GM18511 (cell line): ENCODE measurements around the gene BAHCC1.

Experiments used
- ATAC-seq: cut with Tn5 transposase; IDR thresholded peaks from one replicate; pipeline ENCODE4 v1.9.1; 2021; ENCODE audit warnings: mild to moderate bottlenecking, moderate library complexity; ENCODE audit not compliant: unreplicated experiment

Gene BAHCC1

DNA sequence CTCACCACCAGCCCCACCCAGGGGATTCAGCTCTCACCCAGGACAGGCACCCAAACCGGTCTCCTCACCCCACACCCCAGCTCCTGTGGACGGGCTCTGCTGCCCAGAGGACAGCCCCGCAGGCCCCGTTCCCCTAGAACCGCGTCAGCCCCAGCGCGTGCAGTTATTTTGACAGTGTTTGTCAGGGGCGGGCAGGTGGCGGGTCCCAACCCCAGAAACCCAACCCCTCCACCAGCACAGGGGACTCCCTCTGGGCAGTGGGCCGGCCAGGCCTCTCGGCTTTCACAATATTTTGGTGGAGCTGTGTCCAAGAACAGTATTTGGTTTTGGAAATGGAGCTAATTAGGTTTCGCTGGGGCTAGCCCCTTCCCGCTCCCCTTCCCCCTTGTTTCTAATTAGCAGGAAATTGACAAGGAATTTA lies 44.8 kb downstream of the BAHCC1 start:
- ATAC-seq = no peak

DNA sequence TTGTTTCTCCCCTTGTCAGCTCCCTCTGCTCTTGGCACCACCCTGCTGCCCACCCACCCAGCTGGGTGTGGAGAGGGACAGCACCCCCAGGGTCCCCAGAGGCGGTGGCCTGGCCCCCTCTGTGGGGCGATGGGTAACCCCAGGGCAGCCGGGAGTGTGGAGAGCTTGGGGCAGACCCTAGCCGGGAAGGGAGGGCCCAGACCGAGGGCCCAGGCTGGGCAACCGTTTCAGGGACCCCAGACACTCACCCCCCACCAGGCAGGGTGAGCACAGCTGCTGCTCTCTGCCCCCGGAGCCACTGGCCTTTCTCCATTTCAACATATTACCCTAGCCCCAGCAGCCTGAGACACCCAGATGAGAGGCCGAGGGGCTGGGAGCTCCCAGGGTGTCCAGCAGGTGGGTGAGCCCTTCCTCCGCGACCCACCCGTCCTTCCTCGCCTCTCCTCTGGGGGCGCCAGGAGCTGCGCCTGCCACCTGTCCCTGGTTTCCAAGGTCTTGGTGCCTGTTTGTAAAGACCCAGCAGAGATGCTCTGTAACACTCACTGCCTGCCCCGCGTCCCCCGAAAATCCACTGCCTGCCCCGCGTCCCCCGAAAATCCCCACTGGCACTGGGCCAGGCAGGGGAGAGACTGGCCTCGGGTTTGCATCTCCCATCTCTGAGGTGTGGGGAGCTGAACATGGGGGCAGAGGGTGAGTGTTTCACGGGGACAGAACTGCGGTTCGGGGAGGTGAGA lies 45.4 kb downstream of the BAHCC1 start:
- no peak for ATAC-seq

DNA sequence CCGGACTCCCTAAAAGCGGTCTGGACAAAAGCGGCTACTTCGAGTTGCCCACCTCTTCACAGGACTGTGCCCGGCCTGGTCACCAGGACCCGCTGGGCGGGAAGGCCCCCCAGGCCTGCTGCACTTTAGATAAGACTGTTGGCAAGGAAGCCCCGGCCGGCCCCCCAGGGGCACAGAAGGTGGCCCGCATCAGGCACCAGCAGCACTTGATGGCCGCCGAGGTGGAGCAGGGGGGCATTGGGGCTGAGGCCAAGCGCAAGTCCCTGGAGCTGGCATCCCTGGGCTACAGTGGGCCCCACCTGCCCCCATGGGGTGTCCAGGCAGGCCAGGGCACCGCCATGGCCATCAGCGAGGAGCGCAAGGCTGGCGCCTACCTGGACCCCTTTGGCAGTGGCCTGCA lies 47.5 kb downstream of the BAHCC1 start:
- ATAC-seq = no peak

DNA sequence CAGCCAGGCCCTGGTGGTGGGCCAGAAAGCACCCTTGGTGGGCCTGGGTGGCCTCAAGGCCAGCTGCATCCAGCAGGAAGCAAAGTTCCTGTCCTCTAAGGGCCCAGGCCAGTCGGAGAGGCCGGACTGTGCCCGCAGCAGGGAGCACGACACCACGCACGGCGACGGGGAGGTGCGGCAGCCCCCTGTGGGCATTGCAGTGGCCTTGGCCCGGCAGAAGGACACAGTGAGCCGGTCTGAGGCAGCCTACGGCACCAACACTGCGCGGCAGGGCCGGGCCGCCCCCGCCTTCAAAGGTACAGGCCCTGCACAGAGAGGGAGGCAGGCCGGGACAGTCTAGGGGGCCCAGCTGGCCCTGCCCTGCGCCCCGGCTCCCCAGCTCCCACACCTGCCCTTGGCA lies 48.0 kb downstream of the BAHCC1 start:
- ATAC-seq = no peak

DNA sequence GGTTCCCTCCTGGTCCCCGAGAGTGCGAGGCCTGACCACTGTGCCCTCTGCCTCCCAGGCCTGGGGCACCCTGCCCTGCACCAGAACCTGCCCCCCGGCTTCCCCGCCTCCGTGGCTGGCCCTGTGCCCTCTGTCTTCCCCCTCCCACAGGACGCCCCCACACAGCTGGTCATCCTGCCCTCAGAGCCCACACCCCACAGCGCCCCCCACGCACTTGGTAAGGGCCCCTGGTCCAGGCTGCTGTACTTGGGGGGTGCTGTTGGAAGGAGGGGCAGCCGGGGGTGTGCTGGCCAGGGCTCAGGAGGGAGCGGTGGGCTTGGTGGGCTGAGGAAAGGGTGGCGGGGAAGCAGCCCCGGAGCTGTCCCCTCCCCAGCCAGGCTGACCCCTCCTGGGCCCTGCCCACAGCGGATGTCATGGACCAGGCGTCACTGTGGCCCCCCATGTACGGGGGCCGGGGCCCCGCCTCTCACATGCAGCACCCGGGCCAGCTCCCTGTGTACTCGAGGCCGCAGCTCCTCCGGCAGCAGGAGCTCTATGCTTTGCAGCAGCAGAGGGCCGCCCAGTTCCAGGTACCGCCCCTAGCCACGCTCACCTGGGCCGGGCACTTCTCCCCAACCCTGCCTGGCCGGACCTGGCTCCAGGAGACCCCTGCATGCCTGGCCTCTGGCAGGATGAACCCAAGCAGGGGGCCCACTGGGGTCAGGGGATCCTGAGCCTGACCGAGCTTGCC lies 49.5 kb downstream of the BAHCC1 start:
- no peak for ATAC-seq

DNA sequence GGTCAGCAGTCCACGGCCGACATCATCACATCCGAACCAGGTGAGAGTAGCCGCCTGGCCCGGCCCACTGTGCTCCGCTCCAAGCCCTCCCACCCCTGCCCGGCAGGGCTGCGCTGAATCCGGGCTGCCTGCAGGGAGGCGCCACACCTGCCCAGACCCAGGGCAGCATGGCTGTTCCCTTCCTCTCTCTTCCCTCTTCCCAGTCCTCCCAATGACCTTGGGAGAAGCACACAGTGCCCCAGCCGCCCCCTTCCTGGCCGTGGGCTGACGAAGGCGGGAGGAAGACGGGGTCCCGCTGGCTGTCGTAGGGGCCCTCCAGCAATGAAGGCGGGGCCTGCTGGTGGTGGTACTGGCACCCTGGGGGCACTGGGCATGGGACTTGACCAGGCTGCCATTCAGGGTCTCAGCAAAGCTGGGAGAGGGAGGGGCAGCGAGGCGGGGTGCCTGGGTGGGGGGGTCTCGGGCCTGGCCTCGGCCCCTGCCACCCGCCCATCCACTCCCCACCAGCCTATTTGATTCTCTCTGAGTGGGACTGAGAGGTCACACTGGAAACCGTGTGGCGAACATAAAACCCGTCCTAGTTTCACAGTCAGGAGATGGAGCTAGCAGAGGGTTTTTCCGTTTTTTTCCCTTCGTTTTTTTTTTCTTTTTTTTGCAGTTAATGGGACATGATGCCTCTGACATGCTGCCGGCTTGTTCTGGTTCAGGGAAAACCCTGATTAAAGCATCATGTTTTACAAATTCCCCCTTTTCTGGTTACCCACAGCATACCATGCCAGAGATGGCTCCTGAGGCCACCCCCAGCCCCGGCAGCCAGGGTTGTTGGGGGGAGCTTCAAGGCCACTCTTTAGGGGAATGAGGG lies 50.6 kb downstream of the BAHCC1 start:
- ATAC-seq = no peak

DNA sequence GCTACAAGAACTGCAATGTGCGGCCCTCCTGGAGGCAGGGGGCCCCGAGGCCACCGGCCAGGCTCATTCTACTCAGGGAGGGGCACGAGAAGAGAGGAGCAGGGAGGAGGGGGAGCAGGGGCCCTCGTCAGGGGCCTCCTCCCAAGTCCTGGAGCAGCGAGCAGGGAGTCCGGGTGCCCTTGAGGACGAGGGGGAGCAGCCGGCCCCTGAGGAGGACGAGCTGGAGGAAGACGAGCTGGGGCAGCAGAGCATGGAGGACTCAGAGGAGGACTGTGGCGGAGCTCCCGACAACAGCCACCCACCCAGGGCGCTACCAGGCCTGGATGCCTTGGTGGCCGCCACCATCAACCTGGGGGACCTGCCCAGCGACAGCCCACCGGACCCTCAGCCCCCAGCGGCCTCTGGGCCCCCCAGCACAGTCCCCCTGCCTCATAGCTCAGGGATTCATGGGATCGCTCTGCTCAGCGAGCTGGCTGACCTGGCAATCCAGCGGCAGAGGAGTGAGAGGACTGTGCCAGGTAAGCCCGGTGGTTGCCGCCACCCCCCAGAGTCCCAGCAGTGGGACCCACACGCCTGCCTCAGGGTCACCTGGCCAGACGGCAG lies 52.2 kb downstream of the BAHCC1 start:
- no peak for ATAC-seq

DNA sequence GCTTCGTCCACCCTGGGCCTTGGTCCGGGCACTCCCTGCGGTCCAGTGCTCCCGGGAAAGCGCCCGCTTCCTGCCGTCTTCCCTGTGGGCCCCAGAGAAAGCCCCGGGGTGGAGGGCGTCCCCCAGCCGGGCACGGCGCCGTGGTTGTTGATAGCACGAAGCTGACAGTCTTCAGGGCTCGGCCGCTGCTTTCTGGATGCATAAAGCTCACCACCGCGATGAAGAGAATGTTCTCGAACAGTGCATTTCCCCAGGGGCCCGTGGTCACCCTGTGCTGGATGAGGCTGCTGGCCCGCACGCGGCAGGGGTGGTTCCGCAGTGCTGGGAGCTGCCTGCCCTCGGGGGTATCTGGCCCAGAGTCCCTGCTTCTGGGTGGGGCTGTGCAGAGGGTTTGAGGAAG lies 53.2 kb downstream of the BAHCC1 start:
- ATAC-seq = no peak

DNA sequence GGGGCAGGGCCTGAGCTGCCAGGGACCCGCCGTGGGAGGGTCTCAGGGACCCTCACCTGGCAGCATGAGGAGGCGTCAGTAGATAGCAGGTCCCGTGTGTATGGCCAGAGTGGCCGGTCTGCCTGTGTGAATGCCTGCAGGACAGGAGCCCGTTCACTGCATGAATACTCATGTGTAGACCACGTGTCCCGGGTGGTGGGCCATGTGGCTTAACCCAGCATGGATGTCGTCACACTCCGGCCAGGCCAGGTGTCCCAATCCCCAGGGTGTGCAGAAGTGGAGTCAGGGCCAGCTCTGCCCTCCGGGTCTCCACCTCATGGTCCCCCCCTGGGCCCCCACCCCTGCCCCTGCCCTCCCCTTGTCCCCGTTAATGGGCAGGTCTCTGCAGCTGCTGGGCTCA lies 53.7 kb downstream of the BAHCC1 start:
- no peak for ATAC-seq

DNA sequence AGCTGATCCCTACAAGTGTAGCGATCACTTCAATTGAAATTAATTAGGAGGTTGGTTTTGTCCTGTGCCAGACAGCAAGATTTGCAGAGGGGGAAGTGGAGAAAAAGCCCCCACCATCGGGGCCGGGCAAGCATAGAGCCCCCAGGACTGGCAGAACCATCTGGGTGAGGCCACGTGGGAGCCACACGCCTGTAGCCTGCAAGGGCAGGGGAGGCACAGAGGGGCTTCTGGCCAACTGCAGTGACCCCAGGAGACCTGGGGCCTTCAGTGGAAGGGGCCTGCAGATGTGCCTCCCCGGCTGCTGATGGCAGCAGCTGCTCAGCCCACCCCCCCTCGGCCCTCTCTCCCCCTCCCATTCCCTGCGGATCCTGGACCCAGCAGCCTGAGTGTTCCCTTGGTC lies 54.1 kb downstream of the BAHCC1 start:
- no peak for ATAC-seq

DNA sequence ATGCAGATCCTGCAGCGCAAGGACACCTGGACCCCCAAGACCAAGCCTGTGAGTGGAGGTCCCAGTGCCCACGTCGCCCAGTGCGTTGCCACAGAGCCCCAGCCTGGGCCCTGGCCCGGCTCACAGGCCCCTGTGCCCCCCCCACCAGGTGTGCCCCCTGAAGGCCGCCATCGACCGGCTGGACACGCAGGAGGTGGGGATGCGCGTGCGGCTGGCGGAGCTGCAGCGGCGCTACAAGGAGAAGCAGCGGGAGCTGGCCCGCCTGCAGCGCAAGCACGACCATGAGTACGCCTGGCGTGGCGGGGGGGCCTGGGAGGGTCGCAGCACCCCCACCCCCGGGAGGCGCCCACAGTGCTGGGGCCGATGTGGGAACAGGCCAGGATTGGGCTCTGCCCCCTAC lies 56.6 kb downstream of the BAHCC1 start:
- ATAC-seq = no peak

DNA sequence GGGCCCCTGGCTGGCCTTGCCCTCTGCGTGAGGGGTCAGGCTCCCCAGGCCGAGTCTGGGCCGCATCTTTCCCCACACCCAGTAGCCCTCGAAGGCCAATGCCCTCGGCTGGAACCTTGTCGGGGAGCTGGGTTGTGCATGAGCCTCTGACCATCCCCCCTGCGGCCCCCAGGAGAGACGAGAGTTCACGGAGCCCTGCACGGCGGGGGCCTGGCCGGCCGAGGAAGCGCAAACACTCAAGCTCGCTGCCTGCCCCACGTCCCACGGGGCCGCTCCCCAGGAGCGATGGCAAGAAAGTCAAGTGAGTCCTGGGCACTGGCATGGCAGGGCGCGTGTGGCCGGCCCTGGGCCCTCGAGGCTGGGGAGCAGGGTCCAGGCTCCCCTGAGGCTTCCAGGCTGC lies 57.3 kb downstream of the BAHCC1 start:
- no peak for ATAC-seq

DNA sequence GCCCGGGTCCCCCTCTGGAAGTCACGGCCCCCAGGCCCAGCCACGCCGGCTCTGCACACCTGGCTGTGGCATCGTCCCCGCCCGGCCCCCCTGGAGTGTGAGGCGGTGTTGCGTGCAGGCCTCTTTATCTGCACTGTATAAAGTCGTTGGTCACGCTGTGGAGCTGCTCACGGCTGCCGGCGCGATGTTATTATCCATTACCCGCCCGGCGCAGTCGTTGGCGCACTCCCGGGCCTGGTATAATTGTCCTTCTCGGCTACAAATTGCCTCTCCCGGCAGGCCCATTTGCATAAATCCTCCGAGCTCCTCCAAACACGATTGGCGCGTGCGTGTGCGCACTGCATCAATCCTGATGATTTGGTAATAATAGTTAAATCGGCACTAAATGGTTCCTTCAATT lies 57.8 kb downstream of the BAHCC1 start:
- no peak for ATAC-seq

DNA sequence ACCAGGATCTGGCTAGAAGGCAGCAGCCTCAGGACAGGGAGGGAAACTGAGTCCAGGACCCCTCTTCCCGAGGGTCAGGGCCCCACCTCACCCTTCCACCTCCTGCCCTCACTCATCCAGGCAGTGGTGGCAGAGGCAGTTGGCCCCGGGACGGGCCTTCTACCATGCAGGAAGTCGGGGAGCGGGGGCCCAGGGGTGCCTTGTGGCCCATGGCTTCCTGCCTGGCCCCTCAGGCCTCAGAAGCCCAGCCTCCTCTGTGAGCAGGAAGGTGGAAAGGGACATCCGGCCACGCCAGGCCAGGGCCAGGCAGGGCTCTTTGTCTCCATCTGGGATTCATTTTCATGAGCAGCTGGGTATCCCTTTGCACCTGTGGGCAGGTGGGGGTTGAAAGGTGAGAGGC lies 58.5 kb downstream of the BAHCC1 start:
- no peak for ATAC-seq

DNA sequence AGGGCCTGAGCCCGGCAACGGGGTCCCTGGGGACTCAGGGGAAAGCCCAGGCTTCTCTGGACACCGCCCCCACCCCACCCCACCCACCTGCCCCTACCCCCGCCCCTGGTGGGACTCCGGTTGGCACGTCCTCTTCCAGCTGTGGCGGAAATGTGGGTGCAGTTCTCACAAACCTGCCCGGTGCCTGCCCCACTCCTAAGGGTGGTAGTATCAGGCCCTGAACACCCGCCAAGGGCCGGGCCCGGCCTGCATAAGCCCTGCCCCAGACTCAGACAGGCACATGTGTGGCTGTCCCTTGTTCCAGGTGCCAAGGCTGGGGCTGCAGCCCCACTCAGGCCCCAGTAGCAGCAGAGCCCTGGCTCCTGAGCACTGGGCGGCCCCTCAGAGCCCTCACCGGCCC lies 59.2 kb downstream of the BAHCC1 start:
- no peak for ATAC-seq

DNA sequence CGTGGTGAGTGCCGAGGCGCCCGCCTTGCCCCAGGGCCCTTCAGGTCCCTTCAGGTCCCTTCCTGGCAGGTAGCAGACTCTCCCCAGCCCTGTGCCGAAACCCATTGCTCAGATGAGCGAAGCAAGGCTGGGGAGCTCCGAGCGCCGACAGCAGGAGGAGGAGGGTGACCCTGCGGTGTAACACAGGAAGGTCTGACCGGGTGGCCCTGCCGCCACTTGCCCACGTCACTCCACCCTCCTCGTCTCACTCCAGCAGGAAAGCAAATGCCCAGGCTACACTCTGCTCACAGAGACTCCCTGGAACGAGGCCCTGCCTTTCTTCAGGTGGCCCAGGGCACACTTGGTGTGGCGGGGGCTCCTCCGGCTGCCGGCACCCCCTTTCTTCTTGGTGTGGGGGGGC lies 60.1 kb downstream of the BAHCC1 start:
- no peak for ATAC-seq

DNA sequence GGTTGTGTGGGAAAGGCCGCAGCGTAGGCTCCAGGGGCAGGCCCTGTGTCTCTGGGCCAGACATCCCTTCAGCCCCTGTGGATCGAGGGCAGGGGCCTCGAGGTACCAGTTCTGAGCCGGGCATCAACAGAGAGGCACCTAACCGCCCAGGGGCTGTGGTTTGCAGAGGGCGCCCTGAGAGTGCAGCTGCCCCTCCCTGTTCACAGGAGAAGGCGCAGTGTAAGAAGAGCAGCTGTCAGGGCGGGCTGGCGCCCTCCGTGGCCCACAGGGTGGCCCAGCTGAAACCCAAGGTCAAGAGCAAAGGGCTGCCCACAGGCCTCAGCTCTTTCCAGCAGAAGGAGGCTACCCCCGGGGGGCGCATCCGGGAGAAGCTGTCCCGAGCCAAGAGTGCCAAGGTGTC lies 60.8 kb downstream of the BAHCC1 start:
- ATAC-seq = no peak

DNA sequence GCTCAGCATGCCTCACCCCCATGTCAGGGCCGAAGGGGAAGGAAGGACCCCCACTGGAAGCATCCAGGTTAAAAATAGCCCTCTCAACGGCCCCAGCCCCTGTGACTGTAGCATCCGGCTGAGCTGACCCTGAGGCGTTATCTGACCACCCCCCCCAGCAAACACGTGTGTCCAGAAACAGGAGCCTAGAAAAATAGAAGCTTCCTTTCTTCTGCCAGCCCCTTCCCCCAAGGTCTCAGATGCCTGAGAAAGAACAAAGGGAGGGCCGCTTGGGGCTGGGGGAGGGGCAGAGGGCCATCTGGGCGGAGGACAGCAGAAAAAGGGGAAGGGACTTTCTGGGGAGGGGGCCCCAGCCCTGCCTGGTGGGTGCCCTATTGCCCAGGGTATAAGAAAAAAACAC lies 61.5 kb downstream of the BAHCC1 start:
- ATAC-seq = no peak

DNA sequence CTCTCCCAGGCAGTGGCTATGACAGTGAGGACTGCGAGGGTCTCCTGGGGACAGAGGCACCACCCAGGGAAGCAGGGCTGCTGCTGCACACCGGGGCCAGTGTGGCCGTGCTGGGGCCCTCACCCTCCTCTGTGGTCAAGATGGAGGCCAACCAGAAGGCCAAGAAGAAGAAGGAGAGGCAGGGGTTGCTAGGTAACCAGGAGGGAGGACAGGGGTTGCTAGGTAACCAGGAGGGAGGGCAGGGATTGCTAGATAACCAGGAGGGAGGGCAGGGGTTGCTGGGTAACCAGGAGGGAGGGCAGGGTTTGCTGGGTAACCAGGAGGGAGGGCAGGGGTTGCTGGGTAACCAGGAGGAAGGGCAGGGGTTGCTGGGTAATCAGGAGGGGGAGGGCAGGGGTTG lies 62.1 kb downstream of the BAHCC1 start:
- ATAC-seq = no peak

DNA sequence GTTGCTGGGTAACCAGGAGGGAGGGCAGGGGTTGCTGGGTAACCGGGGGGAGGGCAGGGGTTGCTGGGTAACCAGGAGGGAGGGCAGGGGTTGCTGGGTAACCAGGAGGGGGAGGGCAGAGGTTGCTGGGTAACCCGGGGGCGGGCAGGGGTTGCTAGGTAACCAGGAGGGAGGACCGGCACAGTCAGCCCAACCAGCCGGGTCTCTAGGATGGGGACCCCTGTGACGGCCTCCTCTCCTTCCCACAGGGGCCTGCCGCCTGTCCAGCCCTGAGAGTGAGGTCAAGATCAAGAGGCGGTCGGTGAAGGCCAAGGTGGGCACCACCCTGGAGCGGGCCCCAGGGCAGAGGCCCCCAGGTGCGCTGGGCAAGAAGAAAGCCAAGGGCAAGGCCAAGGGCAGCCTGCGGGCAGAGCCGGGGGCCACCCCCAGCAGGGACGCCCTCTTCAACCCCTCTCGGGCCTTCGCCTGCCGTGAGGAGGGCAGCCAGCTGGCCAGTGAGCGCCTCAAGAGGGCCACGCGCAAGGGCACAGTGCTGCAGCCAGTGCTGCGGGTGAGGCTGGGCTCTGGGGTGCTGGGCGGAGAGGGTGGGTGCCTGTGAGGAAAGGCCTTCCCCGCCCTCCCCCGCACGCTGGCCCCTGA lies 62.8 kb downstream of the BAHCC1 start:
- ATAC-seq = no peak

DNA sequence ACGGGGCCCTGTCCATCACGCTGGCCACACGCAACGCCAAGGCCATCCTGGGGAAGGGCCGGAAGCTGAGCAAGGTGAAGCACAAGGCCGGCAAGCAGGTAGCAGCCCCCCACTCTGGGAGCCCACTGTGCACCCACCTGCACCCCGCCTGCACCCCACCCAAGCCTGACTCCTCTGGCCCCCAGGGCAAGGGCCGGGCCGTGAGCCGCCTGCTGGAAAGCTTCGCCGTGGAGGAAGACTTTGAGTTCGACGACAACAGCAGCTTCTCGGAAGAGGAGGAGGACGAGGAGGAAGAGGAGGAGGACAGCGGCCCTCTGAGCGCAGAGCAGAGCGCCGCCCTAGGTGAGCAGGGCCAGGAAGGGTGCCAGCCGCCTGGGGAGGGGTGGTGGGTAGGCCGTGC lies 63.4 kb downstream of the BAHCC1 start:
- no peak for ATAC-seq
